ENCODE results near the gene CACNA1S. TPM values are rescaled to one million over a fixed set of nuclear protein-coding genes. Genes with fewer than 3 reads are reported as not detected.

The CACNA1S gene
- total and polyA plus RNA-seq, 2 of the 4 experiments (the other 2 are of a cell fraction), result not detected

DNA sequence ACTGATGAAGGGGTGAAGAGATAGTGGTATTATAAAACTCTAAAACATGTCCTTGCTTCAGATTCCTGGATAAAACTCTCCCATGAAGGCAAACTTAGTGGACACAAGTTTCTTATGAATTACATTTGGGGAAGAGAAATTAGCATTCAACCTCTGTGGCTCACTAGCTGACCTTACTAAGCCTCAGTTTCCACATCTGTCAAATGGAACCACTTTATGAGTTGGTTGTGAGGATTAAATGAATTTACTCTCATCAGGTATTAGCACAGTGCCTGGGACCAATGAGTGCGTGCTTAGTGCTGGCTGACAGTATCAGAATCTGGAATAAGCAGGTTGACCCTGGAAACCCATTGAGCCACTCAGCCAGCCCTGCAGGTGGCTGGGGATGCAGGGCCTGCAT, 2.6 kb downstream of the CACNA1S start:
- dilution Hi-C loops (cut with HindIII; ENCODE audit: low sequenced_read_pairs, unreplicated experiment), result no loop called here
- Histone ChIP-seq H3K27ac (ENCODE audit: insufficient read depth, low read length) (no peak overlapping the region), H3K4me1 (ENCODE audit: control insufficient read depth, insufficient read depth, low read length) (no peaks in the 10 kb centered on the region), H3K4ac (ENCODE audit: low read depth, low read length) (no peak overlapping the region), H2AFZ (replicated peaks; ENCODE audit: low read length, poor library complexity) (no peak overlapping the region), H2BK120ac (ENCODE audit: low read depth, low read length) (no peak overlapping the region), H3K9me1 (ENCODE audit: insufficient read depth, low read length) (no peaks in the 10 kb centered on the region), H4K8ac (ENCODE audit: low read depth in 2 of 2, low read length in 2 of 2) (no peak overlapping the region), H2BK20ac (ENCODE audit: low read depth, low read length) (no peak overlapping the region), H4K91ac (ENCODE audit: insufficient read depth, low read depth, low read length) (no peak overlapping the region), H3K27me3 (ENCODE audit: control insufficient read depth, insufficient read depth, low read length) (peaks cover 57% of the 10 kb centered on the region), H3K36me3 (ENCODE audit: control insufficient read depth, insufficient read depth, low read length) (no peaks in the 10 kb centered on the region), H3K9ac (ENCODE audit: low read depth, low read length) (no peak overlapping the region), H3K4me2 (ENCODE audit: low read depth, low read length) (no peak overlapping the region), H2BK5ac (ENCODE audit: low read depth, low read length, poor library complexity, severe bottlenecking) (no peak overlapping the region), H3K23ac (ENCODE audit: low read depth, low read length) (no peak overlapping the region), H3K18ac (ENCODE audit: low read depth, low read length) (no peak overlapping the region), H3K9me3 (ENCODE audit: control insufficient read depth, insufficient read depth, low read length) (no peaks in the 10 kb centered on the region), H2AK5ac (ENCODE audit: low read depth, low read length) (no peak overlapping the region), H3K56ac (ENCODE audit: extremely low read depth, insufficient read depth, low read length) (no peak overlapping the region), H2BK15ac (ENCODE audit: low read depth, low read length) (no peak overlapping the region), H4K5ac (ENCODE audit: low read depth, low read length) (no peak overlapping the region), H2AK9ac (replicated peaks; ENCODE audit: low read depth, low read length, poor library complexity) (no peak overlapping the region), H3K4me3 (ENCODE audit: insufficient read depth, low read depth, low read length) (no peak overlapping the region), H3K79me1 (ENCODE audit: low read depth in 1 of 2, low read length in 2 of 2) (no peaks in the 10 kb centered on the region), H4K20me1 (ENCODE audit: insufficient read depth, low read length) (no peaks in the 10 kb centered on the region), H3K14ac (replicated peaks; ENCODE audit: low read depth, low read length) (no peak overlapping the region)
- DNase-seq (no peak), ATAC-seq (ENCODE audit: low read depth) (no peak)
- TF ChIP-seq CHD1 (IDR thresholded peaks at IDR 0.05; ENCODE audit: low read depth, low read length), result no peak
- TF ChIP-seq RAD21 (IDR thresholded peaks at IDR 0.05; ENCODE audit: low read length), result no peak
- TF ChIP-seq, protein P1, sequence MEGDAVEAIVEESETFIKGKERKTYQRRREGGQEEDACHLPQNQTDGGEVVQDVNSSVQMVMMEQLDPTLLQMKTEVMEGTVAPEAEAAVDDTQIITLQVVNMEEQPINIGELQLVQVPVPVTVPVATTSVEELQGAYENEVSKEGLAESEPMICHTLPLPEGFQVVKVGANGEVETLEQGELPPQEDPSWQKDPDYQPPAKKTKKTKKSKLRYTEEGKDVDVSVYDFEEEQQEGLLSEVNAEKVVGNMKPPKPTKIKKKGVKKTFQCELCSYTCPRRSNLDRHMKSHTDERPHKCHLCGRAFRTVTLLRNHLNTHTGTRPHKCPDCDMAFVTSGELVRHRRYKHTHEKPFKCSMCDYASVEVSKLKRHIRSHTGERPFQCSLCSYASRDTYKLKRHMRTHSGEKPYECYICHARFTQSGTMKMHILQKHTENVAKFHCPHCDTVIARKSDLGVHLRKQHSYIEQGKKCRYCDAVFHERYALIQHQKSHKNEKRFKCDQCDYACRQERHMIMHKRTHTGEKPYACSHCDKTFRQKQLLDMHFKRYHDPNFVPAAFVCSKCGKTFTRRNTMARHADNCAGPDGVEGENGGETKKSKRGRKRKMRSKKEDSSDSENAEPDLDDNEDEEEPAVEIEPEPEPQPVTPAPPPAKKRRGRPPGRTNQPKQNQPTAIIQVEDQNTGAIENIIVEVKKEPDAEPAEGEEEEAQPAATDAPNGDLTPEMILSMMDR (conservative IDR thresholded peaks at IDR 0.05; ENCODE audit: low read depth, low read length), result no peak
- no peak for TF ChIP-seq POLR2A (IDR thresholded peaks at IDR 0.05; ENCODE audit: low read depth, low read length)
- no peak for TF ChIP-seq ELK1 (IDR thresholded peaks at IDR 0.05; ENCODE audit: borderline replicate concordance, low read depth, low read length)
- TF ChIP-seq NFE2L2 (IDR thresholded peaks at IDR 0.05; ENCODE audit: low read depth, low read length), result no peak
- no peak for TF ChIP-seq CEBPB (IDR thresholded peaks at IDR 0.05; ENCODE audit: low read depth, low read length)
- no peak for TF ChIP-seq FOS (IDR thresholded peaks at IDR 0.05; ENCODE audit: low read depth, low read length)
- no peak for TF ChIP-seq RCOR1 (IDR thresholded peaks at IDR 0.05; ENCODE audit: insufficient replicate concordance, low read length)
- TF ChIP-seq MAZ (IDR thresholded peaks at IDR 0.05; ENCODE audit: borderline replicate concordance, low read depth, low read length), result no peak
- TF ChIP-seq MXI1 (IDR thresholded peaks at IDR 0.05; ENCODE audit: borderline replicate concordance, low read depth, low read length), result no peak
- no peak for TF ChIP-seq USF2 (IDR thresholded peaks at IDR 0.05; ENCODE audit: low read depth, low read length)
- no peak for TF ChIP-seq BHLHE40 (IDR thresholded peaks at IDR 0.05; ENCODE audit: low read depth, low read length)
- TF ChIP-seq SMC3 (IDR thresholded peaks at IDR 0.05; ENCODE audit: low read depth, low read length), result no peak
- TF ChIP-seq MAFK (IDR thresholded peaks at IDR 0.05; ENCODE audit: low read depth, low read length), result no peak
- TF ChIP-seq RFX5 (IDR thresholded peaks at IDR 0.05; ENCODE audit: low read depth, low read length), result no peak
- POLR2A ChIA-PET (ENCODE audit: unreplicated experiment), result no interaction called here
- in situ Hi-C loops (cut with MboI; ENCODE audit: low sequenced_read_pairs), result no loop called here
- no TSS peak for BruUV-seq (replicated peaks)
- CTCF ChIA-PET, result no interaction called here
- WGBS, 2 experiments (ENCODE audit: extremely low coverage in 2 of 2, insufficient read length in 1 of 2), result 80% methylated on average over 1 of the region's 1 CpG; no CpG with 5 or more reads in 1 of the 2 experiments
- intact Hi-C loops (cut with micrococcal nuclease), result no loop called here

Data from IMR-90 (cell line).